Kidney tubule cell (primary cell): Measurements from ENCODE around the gene HSBP1L1.

Experiments
- DNase-seq: peaks from one replicate; pipeline ENCODE4 v3.0.0-alpha.2; 2018; ENCODE audit warnings: low spot score

Gene HSBP1L1

GRCh38 chr18:79930020-79930642 lies 34.3 kb upstream of the HSBP1L1 start:
- no peak for DNase-seq

GRCh38 chr18:79931475-79931874 lies 33.0 kb upstream of the HSBP1L1 start:
- DNase-seq = no peak

GRCh38 chr18:79932907-79933306 lies 31.5 kb upstream of the HSBP1L1 start:
- no peak for DNase-seq

- DNase-seq = no peak
Observed at GRCh38 chr18:79933765-79934164, 30.7 kb upstream of the HSBP1L1 start.

DNA sequence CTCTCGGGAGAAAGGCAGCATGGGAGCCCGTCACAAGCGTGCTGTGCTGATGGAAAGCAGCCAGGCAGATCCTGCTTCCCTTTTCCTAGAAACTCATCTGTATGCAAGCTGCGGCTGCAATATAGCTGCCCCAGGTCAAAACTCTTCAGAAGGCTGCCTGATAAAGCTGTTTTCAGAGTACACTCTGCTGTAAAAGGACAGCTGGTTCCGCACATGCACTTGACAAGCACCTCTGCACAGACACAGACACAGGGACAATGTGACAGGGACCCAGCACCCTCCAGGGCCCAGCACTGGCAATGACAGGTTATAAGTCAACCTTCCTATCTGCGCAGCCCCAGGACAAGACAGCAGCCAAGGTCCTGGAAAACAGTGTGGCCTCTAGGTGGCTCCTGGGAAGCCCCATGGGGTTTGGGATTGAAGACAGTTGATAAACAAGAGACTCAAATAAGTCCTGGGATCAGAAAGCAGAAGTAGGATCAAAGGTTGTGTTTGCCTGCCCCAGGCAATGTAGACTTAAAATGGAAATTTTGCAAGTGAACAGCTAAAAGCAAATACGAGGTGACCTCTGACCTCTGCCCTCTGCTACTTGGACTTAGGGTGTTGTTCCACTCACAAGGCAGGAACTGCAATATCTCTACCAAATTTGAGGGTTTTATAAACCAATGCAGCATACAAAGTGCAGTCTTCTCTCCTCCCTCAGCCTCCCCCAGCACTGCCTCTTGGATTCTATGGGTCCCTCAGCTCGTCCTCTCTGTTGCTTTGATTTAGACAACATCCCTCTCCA lies 29.9 kb upstream of the HSBP1L1 start:
- DNase-seq = no peak

DNA sequence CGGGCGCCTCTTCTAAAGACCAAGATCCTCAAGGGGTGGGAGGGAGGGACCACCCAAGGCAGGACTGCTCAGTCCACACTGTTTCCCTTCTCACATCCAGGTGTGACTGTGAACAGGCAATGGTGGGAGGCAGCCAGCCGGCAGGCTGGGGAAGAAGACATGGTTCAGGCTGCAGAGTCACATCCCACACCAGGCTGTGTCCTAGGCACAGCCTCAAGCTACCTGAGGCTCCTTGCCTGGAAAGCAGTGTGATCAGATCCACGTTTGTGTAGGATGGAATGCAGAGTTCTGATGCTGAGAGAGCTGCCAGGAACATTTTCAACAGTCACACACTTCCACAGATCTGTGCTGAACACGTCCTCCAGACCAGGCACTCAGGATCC lies 29.4 kb upstream of the HSBP1L1 start:
- no peak for DNase-seq

DNA sequence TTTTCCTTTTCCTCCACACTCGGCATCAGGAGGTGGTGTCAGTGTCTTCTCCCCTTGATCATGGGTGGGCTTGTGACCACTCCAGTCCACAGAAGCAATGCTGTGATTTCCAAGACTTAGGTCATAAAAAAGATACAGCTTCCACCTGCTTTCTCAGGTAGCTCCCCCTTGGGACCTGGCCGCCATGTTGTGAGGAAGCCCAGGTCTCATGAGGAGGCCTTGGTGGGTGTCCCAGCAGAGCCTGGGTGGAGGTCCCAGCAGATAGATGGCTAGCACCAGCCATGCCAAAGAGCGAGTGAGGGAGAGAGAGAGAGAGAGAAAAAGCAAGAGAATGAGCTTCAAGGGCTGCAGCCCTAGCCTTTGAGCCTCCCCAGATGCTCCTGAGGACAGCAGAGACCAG lies 28.9 kb upstream of the HSBP1L1 start:
- DNase-seq = no peak

GRCh38 chr18:79935925-79936324 lies 28.5 kb upstream of the HSBP1L1 start:
- DNase-seq = no peak

- no peak for DNase-seq
Observed at GRCh38 chr18:79936641-79937040, 27.8 kb upstream of the HSBP1L1 start.

DNA sequence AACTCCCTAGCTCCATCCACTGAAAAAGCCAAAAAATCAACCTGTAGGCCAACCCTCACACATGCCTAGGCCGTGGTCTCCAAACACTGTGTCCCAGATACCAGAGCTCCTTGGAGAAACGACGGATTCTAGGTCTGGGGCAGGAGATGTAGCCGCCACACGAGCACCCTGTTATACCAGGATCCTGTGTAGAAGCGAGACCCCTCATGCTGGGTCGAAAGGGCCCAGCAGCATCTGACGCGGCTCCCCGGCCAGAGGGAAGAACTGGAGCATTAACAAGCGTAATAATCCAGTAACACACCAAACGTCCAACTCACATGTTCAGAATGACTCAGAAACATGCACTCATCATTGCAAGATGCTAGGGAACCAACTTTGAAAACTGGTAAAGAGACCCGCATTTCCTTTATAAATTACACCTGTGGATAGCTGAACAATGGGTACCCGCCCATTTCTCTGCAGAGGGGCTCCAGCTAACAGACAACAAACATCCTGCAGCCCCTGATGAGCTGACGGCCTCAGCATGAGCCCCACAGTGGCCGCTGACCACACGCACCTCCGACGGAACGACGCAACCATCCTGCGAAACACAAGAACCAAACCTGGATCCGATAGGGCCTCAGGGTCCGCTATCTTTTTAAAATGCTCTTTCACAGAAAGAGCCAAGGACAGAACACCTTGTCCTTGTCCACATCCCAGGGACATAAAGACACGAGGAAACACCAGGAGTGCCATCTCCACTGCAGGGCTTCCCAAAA lies 27.2 kb upstream of the HSBP1L1 start:
- no peak for DNase-seq

DNA sequence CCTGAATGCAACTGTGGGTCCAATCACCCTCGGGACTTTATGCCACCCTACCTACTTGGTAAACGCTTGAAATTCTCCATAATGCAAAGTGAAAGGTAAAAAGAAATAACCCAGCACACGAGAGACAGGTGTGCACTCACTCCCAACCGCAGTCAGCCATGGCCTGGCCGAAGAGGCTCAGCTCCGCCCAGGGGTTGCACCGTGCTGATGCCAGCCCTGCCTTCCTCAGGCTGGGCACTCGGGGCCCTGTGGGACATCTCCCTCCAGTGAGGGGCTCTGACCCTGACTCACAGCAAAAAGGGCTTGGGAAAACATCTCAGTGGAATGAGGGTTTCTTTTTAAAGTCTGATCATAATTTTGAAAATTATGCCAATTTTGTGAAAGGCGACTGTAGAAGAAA lies 26.2 kb upstream of the HSBP1L1 start:
- DNase-seq = no peak

- no peak for DNase-seq
Observed at GRCh38 chr18:79939096-79939495, 25.3 kb upstream of the HSBP1L1 start.

DNA sequence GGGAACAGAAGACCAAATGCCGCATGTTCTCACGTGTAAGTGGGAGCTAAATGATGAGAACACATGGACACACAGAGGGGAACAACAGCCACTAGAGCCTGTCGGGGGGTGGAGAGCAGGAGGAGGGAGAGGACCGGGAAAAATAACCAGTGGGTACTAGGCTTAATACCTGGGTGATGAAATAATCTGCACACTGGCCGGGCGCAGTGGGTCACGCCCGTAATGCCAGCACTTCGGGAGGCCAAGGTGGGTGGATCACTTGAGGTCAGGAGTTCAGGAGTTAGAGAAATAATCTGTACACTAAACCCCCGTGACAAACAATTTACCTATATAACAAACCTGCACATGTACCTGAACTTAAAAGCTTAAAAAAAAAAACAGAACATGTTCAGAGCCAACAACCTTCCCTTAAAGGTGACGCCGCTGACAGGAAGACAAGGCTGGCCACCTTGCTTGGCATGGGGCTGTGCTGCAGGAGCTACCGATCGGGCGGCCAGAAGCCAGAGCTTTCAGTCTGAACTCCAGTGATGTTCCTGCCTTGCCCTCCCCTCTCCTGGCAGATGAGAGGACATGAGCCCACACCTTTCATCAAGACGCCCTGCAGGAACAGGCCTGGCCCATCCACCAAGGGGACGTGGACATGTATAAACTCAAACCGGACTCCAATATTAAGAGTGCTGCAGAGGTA lies 24.2 kb upstream of the HSBP1L1 start:
- DNase-seq = no peak

DNA sequence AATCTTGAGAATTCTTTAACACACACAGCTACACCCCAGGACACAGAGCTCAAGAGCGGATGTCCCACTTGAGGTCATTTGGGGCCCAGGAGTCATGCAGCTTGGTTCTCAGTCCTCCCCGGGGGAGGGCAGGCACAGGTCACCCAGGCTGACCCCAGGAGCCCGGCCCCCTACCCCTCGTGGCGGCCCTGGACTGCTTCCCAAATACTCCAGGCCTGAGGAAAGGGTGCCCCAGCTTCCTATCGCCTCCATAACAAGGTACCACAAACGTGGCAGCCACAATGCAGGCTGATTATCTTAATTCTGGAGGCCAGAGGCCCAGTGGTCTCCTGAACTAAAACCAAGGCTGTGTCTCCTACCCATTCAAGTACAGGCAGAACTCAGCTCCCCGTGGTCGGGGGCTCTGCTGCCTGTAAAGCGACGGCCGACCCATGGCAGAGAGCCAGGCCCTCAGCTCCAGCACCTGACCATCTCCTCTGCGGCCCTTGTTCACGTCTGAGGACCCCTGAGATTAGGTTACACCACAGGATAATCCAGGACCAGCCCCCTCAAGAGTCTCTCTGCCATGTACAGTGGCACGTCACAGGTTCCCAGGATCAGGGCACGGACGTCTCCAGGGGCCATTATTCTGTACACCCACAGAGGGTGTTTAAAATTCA lies 23.5 kb upstream of the HSBP1L1 start:
- DNase-seq = no peak

DNA sequence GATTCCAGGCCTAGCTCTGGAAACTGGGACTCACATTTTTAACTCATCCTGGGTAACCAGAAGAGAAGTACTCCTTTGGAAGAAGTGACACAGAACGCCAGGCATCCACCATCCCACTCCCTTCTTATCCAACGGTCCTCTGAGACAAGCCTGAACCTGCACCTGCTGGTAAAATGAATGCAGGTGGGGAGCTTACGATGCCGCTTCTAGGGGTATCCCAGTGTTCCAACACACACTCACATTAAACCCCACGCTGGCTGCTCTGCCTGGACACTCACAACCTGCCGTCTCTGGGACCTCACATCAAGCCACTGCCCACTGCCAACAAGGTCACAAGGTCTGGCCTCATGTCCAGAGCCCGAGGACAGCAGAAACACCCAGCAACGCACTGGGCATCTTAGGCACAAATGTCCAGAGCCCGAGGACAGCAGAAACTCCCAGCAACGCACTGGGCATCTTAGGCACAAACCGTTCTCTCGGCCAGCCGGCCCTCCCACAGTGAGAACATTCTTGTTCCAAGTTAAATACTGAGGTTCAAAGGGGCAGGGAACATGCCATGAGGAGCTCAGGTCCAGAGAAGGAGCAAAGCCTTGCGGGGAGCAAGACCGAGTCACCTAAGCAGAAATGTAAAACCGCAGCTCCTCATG lies 22.8 kb upstream of the HSBP1L1 start:
- DNase-seq = no peak

- no peak for DNase-seq
Observed at GRCh38 chr18:79942211-79942610, 22.2 kb upstream of the HSBP1L1 start.

DNA sequence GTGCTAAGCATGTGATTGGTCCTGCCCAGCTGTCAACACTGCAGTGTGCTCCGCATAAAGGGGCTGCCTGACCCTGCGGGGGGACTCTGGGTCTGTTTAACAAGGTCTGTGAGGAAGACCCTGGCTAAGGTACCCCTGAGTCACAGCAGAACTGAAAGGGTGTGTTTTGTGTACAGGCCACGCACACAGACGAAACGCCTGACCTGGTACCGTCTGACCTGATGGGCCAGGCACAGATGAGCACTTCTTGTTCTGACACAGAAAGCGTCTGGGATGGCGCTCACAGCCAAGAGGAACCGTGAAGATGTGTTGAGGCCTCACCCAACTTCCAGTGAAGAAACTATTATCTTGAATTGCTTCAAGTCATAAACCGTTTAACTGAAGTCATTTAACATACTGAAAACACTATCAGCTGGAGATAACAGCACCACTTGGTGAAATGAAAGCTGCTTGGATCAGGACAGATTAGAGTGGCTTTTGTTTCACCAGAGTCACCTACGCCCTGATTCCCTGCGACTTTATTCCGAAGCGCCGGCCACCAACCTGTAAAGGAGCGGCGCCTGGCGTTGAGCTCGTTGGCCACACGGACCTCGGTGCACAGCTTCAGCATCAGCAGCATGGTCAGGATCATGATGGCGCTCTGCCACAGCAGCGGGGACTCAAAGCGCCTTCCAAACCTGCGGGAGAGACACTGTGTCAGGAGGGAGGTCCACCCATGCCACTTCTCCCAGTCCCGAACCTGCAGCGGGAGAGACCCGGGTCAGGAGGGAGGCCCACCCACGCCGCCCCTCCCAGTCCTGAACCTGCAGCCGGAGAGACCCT lies 21.4 kb upstream of the HSBP1L1 start:
- DNase-seq = no peak

GRCh38 chr18:79943608-79944125 lies 20.8 kb upstream of the HSBP1L1 start:
- no peak for DNase-seq

DNA sequence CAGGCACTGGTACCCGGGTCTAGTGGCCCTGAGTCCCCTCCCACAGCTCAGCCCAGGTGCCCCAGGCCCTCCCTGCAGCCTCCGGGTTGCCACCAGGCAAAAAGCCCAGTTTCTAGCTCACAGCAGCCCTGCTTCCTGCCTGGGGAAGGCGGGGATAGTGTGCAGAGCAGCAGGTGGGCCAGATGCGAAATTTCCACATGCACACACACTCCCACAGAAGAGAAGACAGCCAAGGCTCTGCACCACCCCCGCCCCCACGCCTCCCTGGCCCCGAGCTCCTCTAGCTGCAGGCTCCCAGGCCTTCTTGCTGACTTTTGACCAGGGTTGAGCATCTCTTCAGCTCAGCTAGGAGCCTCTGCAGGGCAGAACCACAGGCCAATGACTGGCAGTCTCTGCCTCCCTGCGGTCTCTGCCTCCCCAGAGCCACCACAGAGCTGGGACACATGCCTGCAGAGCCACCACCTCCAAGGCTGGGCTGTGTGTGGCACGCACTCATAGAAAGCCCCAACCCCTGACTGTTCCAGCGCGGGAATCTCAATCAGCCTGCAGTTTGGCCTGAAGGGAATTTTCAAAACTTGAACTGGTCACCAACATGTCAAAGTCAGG lies 20.2 kb upstream of the HSBP1L1 start:
- no peak for DNase-seq

DNA sequence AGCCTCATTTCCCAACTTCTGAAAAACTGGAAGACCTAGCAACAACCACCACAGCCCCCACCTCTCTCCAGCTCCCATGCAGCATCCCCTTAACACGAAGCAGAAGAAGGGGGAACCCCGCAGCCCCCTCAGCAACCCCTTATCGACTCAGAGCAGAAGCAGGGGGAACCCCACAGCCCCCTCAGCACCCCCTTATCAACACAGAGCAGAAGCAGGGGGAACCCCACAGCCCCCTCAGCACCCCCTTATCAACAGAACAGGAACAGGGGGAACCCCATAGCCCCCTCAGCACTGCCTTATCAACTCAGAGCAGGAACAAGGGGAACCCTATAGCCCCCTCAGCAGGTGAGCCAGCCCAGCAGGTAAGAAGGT lies 19.7 kb upstream of the HSBP1L1 start:
- no peak for DNase-seq
